HCT116 (cell line): Measurements from ENCODE around the gene CEP20.

Experiments
- ATF3 ChIP-seq: IDR thresholded peaks from 2 replicates; pipeline ENCODE4 v1.6.1; 2012
- CTCF ChIP-seq, 3 experiments: fragments of 200-600 bp in 1 of 3; sonication (generic) in 1 of 3; IDR thresholded peaks in 2 of 3; conservative IDR thresholded peaks in 1 of 3; 2 replicates each; pipeline ENCODE4 v1.5.1; 2012 to 2017; ENCODE audit warnings: low read depth in 2 of 3, low read length in 2 of 3, antibody characterized with exemption in 1 of 3, borderline replicate concordance in 1 of 3, control low read depth in 1 of 3, mild to moderate bottlenecking in 1 of 3, mixed read lengths in 1 of 3, mixed run types in 1 of 3, moderate library complexity in 1 of 3; ENCODE audit not compliant: insufficient read depth in 1 of 3
- EZH2 ChIP-seq: fragments of 200-600 bp; sonication (generic); IDR thresholded peaks from 2 replicates; pipeline ENCODE4 v1.6.1; 2017; ENCODE audit warnings: antibody characterized with exemption, mixed run types
- EZH2phosphoT487 ChIP-seq: fragments of 200-600 bp; IDR thresholded peaks from 2 replicates; pipeline ENCODE4 v1.6.1; 2018; ENCODE audit warnings: antibody characterized with exemption, borderline replicate concordance
- JUND ChIP-seq: IDR thresholded peaks from 2 replicates; pipeline ENCODE4 v1.6.1; 2012
- MAX ChIP-seq: IDR thresholded peaks from 2 replicates; pipeline ENCODE4 v1.6.1; 2012
- POLR2A ChIP-seq: IDR thresholded peaks from 2 replicates; pipeline ENCODE4 v1.7.0; 2011; ENCODE audit warnings: borderline replicate concordance; ENCODE audit not compliant: insufficient read depth, insufficient read length; ENCODE audit errors: extremely low read depth
- POLR2AphosphoS5 ChIP-seq: IDR thresholded peaks from 2 replicates; pipeline ENCODE4 v1.6.1; 2011; ENCODE audit warnings: mild to moderate bottlenecking, low read depth, low read length, moderate library complexity
- RAD21 ChIP-seq: IDR thresholded peaks from 2 replicates; pipeline ENCODE4 v1.6.1; 2012; ENCODE audit warnings: low read depth, mild to moderate bottlenecking
- SRF ChIP-seq: IDR thresholded peaks from 2 replicates; pipeline ENCODE4 v1.6.1; 2012; ENCODE audit warnings: low read depth
- YY1 ChIP-seq: IDR thresholded peaks from 2 replicates; pipeline ENCODE4 v1.6.1; 2011; ENCODE audit warnings: low read length, low read depth, moderate library complexity, mild to moderate bottlenecking; ENCODE audit not compliant: insufficient replicate concordance; ENCODE audit errors: extremely low read depth
- ZFX ChIP-seq: fragments of 450-650 bp; IDR thresholded peaks from 2 replicates; pipeline ENCODE4 v1.6.1; 2017
- ZNF274 ChIP-seq: fragments of 200-500 bp; sonication (Bioruptor generic); IDR thresholded peaks from 2 replicates; pipeline ENCODE4 v1.6.1; 2014; ENCODE audit warnings: mild to moderate bottlenecking, low read depth, low read length, inconsistent platforms

GRCh38 chr16:15864939-15865338 is 23.5 kb downstream of the CEP20 start:
- TF ChIP-seq CTCF (IDR thresholded peaks at IDR 0.05 in 2 of 3, conservative IDR thresholded peaks at IDR 0.05 in 1 of 3; ENCODE audit: borderline replicate concordance in 1 of 3, insufficient read depth in 1 of 3, low read depth in 2 of 3, low read length in 2 of 3), result no peak
- no peak for TF ChIP-seq ZNF274
- no peak; the same call in 1 of the 2 replicates for TF ChIP-seq POLR2AphosphoS5
- TF ChIP-seq EZH2, result no peak
- TF ChIP-seq RAD21, result no peak
- no peak for TF ChIP-seq EZH2phosphoT487
- TF ChIP-seq MAX, result no peak
- TF ChIP-seq POLR2A, result no peak
- TF ChIP-seq YY1, result no peak
- no peak for TF ChIP-seq SRF
- no peak for TF ChIP-seq ATF3
- no peak for TF ChIP-seq ZFX
- TF ChIP-seq JUND, result no peak
